Stimulated activated CD4-positive, alpha-beta T cell treated with anti-CD3 and anti-CD28 coated beads, Interleukin-15, amount 100 ng/mL, for 24 hours (primary cell): ENCODE results near the gene MYMK.
A peak's percentile ranks its signal among the peaks of the same experiment; 100 is the strongest.

Experiments used
- DNase-seq: peaks from one replicate; pipeline ENCODE4 v3.0.0-alpha.2; 2020

The MYMK gene

DNA sequence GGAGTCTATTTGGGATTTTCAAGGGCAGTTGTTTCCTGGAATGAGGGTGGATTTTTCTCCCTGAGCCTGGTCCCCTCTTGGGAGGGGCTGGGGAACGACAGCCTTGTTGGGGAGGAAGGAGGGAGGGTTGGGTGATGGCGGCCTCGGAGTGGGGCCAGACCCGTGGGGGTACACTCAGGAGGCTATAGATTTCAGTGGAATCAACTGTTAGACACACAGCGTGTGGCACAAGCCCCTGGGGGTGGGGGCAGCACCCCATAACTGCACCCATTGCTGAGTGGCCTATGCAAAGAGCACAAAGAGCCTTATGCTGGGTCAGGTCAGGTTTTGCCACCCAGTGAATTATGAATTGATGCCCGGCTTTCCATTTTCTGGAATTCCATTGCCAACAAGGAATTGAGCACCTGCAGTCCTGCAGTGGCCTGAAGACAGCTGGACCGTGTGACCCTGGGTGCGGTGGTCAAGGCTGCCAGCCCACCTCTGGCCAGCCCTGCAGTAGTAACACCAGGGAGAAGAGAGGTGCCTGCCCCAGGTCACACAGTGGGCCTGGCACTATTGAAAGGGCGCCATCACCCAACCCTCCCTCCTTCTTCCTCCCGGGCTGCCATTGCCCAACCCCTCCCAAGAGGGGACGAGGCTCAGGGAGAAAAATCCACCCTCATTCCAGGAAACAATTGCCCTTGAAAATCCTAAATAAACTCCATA, 8.4 kb downstream of the MYMK start:
- DNase-seq = no peak

DNA sequence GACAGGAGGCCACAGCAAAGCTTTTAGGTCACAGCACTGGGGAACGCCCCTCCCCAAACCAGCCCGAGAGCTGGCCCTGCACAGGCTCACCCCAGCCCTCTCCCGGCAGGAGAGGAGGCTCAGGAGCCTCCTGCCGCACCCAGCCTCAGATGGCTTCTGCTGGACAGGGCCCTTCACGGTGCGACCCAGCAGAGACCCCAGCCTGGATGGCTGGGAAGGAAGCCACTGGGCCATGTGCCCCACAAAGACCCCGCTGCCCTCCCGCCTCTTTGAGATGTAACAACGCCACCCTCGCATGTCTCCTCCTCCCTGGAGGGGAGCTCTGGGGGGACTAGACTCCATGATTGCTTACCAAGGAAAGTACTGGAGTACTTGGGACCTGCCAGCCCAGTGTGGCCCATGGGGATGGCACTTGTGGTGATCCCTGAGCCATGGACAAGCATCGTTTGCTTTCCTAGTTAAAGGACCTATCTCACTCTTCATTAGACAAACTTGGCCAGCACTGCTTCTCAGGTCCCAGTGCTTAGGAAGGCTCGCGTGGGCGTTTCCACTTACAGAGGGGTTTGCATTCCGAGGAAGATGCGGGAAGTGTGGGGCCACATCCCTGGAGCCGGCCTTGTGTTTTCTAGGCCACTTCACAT, 9.0 kb downstream of the MYMK start:
- no peak for DNase-seq

DNA sequence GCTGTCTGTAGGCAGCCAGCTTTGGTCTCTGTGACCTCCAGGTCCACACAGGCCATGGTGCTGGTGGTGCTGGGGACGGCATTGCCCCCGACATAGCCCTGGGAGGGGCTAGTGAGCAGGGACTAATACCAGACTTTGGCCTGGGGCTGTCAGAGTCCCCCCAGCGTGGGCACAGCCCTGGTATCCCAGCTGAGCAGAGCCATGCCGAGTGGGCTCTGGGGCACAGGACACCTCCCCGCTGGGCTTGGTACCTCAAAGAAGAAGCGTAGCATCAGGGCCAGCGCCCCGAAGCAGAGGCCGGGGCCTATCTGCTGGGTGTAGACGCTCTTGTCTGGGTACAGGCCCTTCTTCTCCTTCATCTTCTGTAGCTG, 9.5 kb downstream of the MYMK start:
- DNase-seq = no peak

DNA sequence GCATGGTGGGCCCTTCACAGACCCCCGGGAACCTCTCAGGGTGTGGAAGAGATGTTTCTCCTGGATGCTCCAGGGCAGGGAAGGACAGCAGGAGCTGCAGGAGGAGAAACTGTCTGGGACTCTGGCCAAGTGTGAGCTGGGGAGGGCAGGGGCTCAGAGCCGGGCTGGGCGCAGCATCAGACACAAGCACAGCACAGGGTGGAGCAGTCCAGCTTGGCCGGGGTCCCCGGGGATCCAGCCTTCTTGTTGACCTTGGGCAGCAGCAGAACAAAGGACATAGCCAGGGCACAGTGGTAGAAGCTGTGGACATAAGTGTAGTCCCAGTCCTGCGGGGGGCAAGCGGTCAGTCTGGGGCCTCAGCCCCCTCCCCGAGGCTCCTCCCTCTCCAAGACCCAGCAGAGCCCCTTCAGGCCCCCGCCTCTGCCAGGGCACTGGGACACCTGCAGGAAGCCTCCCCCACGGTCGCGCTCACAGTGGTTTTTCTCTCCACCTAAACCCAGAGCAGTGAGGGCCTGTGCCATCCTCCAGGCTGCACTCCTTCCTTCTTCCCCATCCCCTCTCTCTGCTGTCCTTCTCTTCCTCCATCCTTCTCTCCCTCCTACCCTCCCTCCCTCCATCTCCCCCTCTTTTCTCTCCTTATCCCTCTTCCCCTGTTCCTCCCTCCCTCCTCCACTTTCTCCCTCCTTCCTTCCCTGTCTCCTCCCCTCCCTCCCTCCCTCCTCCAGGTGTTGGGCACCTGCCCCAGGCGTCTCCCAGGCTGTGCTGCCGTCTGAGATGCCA, 10.1 kb downstream of the MYMK start:
- no peak for DNase-seq

DNA sequence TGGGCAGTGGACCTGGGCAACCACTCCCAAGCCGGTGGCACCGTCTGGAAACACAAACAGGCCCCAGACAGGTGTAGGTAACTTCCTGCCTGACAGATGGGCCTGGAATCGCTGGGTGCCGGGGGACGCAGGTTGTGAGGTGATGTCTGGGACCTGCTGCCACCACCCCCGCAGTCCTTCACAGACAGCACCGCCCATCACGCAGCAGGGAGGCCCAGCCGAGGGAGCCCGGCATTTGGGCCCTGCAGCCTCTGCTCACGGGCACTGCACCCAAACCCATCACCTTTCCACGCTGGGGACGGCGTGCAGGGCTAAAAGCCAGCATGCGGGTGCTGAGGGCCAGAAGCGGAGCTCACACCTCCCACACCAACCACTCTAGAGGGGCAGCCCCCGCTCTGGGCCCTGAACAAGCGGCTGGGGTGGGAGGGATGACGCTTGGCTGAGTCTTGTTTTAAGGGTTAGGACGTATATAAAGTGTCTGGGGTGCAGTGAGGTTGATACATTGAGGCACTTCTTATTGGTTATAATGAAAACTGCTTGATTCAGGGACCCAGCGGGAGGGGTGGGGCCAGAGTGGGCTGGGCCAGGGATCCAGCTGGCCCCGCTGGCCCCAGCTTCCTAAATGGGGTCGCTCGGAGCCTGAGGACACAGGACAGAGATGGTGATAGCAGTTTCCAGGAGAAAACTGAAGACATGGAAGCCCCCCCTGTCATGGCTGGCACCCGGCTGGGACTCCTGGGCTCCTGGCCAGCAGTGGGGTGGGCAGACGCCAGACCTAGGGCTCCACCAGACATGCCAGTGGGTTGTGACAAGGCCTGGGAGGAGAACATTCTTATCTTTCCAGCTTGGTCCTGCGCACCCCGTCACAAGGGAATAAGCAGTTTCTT, 11.3 kb downstream of the MYMK start:
- no peak for DNase-seq

DNA sequence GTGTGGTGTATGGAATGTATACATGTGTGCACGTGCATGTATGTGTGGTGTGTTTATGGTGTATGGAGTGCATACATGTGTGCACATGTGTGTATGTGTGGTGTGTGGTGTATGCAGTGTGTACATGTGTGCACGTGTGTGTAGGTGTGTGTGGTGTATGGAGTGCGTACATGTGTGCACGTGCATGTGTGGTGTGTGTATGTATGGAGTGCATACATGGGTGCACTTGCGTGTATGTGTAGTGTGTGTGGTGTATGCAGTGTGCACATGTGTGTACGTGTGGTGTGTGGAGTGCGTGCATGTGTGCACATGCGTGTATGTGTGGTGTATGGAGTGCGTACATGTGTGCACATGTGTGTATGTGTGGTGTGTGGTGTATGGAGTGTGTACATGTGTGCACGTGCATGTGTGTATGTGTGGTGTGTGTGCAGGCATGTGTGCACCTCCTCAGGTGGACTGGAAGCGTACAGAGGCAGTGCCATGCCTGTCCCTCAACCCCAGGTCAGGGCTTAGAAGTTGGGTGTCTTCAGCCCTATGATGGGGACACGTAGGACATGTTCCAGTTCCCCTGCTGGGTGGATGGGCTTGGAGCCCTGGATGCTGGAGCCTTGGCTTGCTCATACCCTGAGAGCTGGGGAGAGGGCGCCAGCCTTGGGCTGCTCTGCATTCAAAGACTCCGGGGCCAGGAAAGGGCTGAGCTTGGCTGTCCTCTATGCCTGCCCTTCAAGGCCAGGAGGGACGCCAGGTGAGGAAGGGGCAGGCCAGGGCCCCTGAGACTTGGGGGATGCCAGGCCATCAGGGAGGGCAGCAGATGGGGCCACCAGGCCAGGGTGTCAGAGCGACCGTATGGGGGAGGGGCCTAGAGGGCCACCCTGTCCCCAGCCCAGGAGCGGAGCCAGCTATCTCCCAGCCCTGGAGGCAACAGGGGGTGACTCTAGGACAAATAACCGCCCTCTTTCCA, 12.2 kb downstream of the MYMK start:
- no peak for DNase-seq

DNA sequence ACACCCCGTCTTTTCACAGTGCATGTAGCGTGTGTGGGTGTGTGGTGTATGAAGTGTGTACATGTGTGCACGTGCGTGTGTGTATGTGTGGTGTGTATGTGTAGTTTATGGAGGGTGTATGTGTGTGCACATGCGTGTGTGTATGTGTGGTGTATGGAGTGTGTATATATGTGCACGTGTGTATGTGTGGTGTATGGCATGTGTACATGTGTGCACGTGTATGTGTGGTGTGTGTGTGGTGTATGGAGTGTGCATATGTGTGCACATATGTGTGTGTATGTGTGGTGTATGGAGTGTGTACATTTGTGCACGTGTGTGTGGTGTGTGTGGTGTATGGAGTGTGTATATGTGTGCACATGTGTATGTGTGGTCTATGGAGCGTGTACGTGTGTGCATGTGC, 13.2 kb downstream of the MYMK start:
- DNase-seq = no peak

DNA sequence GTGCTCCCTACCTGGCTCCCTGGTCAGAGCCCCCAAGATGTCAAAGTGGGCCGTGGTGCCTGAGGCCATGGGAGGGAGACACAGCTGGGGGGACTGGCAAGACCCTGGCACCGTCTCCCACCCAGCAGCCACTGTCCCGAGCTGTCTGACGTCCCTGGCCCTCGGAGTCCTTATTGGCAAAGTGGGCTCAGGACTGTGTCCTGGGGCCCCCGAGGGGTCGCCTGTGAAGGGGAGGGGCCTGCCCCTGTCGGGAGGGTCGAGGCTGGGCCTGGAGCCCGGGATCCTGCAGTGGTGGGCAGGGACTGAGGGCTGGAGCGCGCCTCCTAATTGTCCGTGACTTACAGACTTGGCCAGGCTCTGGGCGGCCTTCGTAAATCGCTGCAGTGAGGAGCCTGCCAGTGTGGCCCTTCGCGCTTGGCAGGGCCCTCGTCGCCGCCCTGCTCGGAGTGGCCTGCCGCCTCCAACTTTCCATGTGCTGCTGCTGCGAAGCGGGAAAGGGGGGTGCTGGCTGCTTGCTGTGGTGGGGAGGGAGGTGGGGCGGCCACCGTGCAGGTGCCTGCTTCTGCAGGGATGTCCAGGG, 13.7 kb downstream of the MYMK start:
- no peak for DNase-seq

DNA sequence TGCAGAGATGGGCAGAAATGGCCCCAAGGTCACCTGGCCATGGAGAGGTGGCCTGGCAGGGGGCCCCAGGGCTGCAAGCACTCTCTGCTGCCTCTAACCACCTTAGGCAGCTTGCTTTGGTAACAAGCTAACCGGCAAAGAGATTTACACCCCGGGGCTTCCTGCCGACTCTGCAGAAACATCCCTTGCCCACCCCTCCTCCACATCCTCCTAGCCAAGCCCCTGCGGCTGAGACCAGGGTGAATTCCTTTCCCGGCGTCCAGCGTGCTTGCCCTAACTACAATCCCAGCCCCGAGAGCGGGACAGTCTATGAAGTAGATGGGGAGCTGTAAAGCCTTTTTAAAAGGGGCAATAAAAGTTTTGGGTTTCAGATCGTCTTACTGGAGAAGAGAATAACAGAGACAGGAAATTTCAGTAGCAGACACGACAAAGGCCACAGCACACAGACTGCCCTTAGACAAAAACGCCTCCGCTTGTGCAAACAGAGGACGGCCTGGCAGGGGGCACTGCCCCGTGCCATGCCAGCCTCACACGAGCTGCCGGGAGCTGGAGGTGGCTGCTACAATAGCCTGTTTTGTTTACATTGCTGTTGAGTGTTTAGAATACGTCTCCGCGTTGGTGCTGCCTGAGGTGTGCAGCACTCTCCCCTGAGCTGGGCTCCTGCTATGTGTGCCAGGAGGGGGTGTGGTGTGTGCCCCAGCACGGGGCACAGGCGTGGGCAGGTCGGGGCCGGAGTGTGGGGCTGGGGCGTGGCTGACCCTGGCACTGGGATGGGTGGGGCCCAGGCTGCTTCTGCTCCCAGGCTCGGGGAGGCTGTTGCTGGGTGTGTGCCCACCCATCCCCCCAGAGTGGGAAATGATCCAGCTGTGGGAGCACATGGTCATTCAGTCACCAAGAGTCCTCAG, 15.3 kb downstream of the MYMK start:
- DNase-seq = peak; percentile 15

DNA sequence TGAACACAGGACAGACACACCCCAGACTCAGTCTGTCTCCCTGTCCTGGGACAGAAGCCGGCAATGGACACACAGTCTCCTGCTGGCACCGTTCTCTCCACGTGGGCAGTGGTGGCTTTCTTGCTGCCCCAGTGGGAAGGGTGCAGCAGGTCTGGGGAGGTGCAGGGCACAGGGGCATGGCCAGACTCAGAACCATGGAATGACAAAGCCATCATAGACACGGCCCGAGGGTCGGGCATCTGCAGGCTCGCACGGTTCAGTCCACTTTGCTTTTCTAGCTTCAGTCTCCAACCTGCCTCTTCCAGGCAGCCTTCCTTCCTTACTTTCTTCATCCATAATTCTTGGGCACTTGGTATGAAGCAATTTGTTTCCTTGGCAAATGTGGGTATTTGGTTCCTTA, 16.7 kb downstream of the MYMK start:
- DNase-seq = no peak

DNA sequence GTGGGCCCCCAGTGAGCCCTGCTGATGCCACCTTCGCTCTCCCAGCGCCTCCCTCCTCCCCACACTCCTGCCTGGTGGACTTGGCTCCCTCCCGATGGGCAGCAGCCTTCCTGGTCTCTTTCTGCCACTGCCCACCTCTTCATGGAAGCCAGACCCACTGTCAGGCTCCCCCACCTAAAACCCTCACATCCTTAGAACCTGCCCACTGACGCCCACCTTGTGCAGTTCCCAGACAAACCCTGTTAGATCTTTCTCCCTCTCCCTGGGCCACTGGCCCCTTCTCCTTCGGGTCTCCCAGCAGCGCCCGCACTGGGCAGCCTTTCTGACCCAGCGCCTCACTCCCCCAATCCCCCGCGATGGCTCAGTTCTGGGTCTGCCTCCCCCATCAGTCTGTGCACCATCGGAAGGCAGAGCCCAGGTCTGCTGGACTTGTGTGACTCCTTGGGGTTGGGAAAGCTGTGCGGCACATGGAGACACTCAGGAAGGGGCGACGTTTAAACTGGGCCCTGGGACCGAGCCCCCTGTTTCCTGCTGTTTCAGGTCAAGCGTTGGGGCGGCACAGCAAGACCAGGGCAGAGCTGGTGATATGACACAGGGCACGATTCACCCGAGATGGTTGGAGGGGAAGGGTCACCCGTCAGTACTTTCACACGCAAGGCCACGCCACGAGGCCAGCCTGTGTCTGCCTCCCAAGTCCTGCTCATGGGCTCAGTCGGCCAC, 17.4 kb downstream of the MYMK start:
- no peak for DNase-seq

DNA sequence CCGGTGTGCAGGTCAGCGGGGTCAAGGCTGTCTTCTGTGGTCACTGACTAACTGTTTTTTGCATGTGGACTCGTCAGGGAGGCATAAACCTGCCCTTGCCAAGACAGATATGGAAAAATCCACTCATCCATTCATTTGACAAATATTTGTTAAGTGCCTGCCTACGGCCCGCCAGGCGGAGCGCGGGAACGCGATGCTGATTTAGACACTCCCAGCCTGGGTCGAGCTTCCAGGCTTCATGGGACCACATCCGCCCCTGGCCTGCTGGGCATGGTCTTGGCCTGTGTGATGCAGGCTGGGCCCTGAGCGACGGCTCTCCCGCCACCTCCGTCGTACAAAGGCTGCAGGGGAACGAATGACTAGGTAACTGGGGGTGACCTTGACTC, 18.1 kb downstream of the MYMK start:
- DNase-seq = no peak

DNA sequence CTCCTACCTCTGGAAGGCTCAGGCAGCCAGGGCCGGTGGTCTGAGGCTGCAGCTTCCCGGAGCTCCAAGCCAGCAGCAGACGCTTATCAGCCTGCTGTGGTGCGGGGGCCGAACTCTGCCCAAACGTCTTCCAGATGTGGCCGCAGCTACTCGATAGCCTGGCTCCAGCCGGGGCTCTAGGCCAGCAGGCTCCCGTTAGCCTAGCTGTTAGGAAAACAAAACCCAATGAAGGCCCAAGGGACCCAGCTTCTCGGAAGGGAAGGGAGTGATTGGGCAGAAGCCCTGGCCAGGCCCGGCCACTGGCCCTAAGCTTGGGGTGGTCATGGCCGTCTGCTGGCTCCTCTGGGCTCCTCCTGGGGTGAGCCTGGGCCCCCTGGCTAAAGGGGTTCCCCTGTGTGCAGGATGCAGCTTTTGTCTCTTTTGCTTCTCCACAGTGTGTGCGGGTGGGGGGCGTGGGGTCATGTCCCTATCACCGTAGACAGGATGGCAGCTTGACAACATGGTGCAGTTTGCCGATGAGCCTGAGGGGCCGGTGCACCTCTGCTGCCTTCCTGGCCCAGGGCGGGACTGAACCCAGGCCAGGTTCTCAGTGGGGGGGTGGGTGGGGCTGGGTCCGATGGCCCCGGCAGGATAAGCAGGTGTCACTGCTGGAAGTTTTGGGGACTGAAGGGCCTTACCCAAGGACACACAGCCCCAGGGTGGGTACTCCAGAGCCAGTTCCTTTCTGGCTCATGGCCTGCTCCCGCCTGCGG, 18.7 kb downstream of the MYMK start:
- DNase-seq = no peak

DNA sequence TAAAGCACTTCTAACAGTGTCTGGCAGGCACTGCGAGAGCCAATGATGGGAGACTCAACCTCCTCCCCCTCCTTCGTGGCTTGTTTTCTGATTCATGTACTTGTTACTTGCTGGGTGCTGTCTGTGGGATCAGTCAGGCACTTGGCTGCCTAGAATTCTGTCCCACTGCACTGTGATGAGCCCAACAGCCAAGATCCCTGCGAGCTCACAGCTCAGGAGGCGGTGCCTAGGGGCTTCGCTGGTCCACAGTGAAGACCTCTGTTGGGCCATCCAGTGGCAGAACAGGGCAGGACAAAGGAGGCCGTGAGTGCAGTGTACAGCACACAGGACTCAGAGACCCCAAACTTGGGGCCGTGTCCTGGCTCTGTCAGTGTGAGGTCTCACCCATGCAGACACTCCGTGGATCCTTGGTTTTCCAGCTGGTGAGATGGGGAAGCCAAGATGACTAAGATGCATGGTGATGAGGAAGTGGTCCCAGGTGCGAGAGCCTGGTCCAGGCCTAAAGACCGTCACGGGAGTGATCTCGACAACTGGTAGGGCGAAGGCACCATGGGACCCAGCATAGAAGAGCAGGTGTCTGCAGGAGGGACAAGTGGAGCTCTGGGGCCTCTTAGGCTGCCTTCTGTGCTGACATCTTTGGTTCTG, 19.5 kb downstream of the MYMK start:
- DNase-seq = no peak

DNA sequence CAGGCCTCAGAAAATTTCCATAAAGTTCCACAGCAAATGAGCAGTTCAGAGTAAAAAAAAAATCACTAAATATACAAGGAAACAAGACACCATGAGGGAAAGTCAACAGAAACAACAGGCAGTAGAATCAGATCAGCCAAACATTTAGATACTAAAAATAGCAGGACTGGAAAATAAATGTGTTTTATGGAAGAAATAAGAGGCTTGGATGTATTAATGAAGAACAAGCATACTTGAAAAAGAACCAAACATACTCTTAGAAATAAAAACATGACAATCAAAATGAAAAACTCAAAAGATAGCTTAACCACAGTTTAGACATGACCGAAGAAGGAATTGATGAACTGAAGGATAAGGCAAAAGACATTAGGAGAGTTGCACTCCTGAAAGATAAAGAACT, 22.6 kb downstream of the MYMK start:
- no peak for DNase-seq

DNA sequence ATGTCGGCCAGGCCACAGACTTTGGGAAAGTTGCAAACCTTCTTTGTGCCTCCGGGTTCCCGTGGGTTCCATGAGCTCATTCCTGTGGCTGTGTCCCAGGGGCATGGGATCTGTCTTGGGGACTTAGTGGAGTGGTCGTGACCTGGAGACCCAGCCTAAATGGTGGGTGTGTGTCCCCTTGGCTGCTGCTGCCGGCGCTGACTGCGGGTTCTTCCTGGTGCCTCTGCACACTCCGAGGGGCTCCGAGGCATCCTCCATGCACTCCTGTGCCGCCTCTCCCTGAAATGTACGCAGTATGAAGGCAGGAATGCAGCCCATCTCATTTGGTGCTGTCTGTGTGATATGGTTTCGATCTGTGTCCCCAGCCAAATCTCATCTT, 24.9 kb downstream of the MYMK start:
- DNase-seq = no peak

DNA sequence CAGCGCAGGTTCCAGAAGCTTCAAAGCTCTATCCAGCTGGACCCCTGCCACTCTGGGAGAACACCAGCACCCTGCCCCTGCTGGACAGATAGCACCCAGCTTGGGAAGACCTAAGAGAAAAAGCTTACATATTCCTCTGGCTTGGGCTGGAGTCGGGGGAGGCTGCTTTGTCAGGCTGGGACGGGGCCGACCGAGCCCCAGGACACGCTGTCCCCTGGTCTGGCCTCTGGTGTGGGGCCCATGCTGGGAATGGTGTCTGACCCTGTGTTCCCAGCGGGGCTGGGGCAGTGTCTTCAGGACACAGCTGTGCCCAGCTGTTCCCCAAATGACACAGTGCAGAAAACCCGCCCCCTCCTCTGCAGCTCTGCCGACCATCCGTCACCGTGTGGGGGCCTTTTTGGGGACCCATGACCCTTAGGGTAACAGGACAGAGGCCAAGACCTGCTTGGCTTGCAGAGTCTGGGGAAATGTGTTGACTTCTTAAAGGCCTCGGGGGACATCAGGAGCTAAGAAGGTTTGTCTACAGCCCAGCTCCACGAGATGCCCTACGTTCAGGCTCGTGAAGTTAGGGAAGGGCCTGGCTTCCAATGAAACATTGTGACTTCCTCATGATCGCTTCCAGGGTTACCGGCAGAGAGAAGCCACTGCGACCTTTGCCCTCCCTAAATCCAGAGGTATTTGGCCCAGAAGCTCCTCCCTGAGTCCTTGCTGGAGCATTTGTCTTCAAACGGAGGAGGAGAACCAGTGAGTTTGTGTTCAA, 25.4 kb downstream of the MYMK start:
- no peak for DNase-seq
